Aortic smooth muscle cell (primary cell): ENCODE data around the gene ATF7IP2. TPM values are rescaled to one million over a fixed set of nuclear protein-coding genes. Genes with fewer than 3 reads are reported as not detected.

Experiments used
- total RNA-seq: library from RNA; depleted of rRNA; stranded (reverse); fragments of >200 nt; gene quantifications from 2 replicates; pipeline ENCODE4 v1.2.3, GENCODE V29; 2014

Gene ATF7IP2, protein sequence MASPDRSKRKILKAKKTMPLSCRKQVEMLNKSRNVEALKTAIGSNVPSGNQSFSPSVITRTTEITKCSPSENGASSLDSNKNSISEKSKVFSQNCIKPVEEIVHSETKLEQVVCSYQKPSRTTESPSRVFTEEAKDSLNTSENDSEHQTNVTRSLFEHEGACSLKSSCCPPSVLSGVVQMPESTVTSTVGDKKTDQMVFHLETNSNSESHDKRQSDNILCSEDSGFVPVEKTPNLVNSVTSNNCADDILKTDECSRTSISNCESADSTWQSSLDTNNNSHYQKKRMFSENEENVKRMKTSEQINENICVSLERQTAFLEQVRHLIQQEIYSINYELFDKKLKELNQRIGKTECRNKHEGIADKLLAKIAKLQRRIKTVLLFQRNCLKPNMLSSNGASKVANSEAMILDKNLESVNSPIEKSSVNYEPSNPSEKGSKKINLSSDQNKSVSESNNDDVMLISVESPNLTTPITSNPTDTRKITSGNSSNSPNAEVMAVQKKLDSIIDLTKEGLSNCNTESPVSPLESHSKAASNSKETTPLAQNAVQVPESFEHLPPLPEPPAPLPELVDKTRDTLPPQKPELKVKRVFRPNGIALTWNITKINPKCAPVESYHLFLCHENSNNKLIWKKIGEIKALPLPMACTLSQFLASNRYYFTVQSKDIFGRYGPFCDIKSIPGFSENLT
- 4.4 and 4.8 TPM in 2 replicates for total RNA-seq

DNA sequence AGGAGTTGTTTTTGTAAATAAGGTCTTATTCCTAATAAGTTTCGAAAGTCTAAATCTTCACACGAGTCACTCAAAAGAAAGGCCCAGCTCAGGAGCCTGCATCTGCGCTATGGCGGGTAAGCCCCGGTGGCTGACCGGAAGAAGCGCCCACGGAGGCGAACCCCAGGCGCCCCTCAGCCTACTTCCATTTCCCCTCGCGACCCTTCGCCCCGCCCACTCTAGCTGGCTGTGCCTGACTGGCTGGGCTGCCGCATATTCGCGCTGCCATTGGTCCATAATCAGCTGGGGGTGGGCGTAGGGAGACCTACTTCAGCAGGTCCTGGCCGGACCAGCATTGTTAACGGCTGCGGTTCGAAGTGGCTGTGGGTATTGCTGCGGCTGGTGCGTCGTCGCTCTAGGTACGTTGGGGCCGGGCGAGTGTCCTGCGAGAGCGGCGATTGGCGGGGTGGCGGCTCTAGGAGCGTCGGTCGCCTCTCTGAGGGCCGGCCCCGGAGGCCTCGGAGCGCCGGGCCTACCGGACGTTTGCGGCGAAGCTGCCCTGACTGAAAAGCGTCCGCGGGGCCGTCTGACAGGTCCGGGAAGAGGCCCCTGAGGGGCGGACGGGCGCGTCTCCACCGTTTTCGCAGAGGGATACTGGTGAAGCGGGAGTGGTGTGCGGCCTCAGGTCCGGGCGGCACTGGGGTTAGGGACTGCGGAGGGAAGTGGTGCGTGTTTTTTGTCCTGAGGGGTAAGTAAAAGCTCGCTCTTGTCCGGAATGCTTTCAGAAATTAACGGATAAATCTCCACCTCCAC is at the start of gene ATF7IP2:
TSS of gene ATF7IP2 (plus strand) at position 337 of the 792 bp plus-strand sequence. CDS start 44,560 bp downstream, outside the sequence.

Other genes starting within 250 kb of the ATF7IP2 start
- gene GRIN2A, start 203.6 kb upstream of the ATF7IP2 start, total RNA-seq: under 0.01 and 0.06 TPM in 2 replicates
- gene EMP2, start 194.5 kb downstream of the ATF7IP2 start, total RNA-seq: 38.4 and 38.5 TPM in 2 replicates